Stimulated activated CD8-positive, alpha-beta memory T cell treated with anti-CD3 and anti-CD28 coated beads, Interleukin-2, amount 100 ng/mL, for 48 hours (primary cell): Measurements from ENCODE around the gene NFE2L1.
A peak's percentile ranks its signal among the peaks of the same experiment; 100 is the strongest.

ENCODE experiments used
- DNase-seq, 2 donors: peaks; one replicate each; pipeline ENCODE4 v3.0.0-alpha.2; 2020; ENCODE audit warnings: low read depth in 2 of 2

Gene NFE2L1

GRCh38 chr17:48047113-48047740, 932 bp upstream of the NFE2L1 start:
- no peak for DNase-seq

DNA sequence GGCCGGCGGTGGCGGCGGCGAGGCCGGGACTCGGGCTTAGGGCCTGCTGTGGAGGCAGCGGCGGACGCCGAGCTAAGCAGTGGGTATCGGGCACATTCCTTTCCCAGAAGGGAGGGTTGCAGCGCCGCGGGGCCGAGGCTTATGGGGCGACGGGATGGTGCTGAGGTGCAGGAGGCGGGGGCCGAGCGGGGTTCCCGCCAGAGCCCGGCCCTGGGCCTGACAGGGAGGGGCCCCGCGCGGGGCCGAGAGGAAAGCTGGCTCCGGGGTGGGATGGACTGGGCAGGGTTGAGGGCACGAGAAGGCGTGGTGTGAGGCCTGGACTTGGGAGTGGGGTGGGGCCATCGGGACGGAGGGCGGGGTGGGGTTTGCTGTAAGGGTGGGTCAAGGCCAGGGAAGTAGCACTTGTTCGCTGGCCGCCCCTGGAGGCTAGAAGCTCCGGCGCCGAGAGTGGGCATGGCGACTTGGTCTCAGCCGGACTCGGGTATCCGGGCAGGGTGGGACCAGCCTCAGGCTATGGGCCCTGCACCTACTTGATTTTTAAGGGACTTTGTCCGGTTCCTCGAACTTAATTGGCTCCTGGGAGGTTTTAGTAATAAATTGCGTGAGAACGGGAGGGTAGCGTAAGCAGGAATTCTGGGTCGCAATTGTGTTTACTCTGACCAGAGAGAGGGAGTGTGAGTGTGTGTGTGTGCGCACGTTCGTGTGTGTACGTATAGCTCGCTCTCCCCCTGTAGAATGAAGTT, 396 bp downstream of the NFE2L1 start:
- peak; percentile 55 to 57 for DNase-seq

DNA sequence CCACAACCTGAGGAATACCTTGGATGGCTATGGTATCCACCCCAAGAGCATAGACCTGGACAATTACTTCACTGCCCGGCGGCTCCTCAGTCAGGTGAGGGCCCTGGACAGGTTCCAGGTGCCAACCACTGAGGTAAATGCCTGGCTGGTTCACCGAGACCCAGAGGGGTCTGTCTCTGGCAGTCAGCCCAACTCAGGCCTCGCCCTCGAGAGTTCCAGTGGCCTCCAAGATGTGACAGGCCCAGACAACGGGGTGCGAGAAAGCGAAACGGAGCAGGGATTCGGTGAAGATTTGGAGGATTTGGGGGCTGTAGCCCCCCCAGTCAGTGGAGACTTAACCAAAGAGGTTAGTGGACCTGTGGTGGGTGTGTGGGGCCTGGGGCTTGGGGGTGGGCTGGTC, 3.1 kb downstream of the NFE2L1 start:
- DNase-seq, result no peak

DNA sequence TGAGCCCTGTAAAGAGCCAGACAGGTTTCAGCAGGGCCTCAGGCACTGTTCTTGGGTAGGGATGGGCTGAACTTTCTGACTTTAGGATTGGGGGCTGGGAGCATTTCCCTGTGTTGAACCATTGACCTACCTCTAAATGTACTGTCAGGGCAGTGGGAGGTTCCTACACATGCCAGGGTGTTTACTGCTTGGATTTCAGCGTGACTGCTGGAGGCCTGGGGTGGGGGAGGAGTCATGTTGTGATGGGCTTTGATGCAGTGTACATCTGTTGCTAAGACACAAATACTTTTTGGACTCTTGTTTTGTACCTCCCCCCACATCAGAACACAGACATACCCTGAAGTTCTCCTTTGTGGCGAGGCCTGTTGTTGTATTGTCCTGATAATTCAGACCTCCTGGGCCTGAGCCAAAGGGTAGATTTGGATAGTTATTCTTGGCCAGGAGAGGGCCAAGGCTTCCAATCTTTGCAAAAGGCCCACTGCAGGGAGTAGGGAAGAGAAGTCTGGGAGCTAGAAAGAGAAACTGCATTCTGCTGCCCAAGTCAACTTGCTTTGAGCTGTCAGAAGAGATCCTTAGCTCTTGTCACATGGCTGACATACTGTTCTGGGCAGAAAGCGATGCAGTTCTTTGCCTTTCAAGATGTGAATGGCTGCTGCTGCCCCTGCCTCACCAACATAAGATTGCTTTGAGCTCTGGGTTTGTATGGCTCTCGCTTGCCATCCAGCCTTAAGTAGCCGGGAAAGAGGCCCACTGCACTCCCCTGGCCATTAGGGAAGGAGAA, 3.7 kb downstream of the NFE2L1 start:
- no peak for DNase-seq

GRCh38 chr17:48052956-48053757, 5.0 kb downstream of the NFE2L1 start:
- no peak for DNase-seq

DNA sequence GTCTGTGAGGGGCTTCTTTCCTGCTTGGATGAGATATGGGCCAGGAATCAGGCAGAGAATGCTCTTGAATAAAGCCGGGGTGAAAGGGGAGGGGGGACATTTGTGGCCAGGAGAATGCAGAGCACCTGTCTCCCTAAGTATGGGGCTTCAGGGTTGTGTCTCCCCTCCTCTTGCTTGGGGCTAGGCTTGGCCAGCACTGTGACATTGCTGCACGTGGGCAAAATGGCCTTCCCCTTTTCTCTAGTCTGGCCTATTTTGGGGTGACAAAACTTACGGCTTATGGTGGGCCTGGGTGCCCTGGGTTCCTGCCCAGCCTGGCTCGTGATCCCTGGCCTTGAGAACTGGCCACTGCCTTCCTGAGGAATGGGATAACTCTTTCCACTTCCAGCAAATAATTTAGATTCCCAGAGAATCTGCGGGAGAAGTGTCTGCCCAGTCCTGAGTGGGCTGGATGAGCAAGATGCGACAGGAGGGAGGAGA, 5.6 kb downstream of the NFE2L1 start:
- DNase-seq, result no peak

DNA sequence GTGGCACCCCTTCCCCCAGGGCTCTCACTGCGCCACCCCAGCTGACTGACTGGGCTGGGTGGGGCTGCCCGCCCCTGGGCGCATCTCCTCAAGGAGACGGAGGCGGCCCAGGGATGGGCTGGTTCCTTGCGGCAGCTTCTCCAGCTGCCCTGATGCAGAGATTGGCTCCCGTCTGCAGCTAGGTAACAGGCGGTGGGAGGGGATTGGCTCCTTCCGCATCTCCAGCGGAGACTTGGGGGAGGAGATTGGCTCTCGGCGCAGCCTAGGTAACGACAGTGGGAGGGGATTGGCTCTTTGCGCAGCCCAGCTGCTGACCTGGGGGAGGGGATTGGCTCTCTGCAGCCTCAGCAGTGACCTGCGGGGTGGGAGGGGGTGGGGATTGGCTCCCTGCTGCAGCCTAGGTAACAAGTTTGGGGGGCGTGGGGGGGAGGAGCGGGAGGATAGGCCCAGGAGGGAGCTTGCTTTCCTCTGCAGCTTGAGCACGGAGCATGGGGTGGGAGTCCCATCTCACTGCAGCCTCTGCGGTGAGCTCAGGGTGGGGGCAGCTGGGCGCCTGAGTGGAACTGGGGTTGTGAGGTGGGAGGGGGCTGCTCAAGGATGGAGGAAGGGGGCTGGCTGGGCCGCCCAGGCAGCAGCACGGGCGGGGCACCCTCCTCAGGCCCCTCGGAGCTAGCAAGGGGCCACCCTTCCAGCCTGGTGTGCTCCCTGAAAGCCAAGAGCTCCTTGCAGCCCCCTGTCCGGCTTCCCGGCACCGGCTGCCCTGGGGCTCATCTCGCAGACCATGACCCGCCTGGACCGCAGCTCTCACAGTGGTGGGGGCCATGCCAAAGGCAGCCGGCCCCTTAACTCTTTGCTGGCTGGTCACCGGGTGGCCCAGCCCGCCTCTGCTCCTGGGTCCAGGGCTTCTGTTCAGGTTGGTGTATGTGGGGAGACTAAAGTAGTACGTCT, 6.4 kb downstream of the NFE2L1 start:
- DNase-seq, result no peak

DNA sequence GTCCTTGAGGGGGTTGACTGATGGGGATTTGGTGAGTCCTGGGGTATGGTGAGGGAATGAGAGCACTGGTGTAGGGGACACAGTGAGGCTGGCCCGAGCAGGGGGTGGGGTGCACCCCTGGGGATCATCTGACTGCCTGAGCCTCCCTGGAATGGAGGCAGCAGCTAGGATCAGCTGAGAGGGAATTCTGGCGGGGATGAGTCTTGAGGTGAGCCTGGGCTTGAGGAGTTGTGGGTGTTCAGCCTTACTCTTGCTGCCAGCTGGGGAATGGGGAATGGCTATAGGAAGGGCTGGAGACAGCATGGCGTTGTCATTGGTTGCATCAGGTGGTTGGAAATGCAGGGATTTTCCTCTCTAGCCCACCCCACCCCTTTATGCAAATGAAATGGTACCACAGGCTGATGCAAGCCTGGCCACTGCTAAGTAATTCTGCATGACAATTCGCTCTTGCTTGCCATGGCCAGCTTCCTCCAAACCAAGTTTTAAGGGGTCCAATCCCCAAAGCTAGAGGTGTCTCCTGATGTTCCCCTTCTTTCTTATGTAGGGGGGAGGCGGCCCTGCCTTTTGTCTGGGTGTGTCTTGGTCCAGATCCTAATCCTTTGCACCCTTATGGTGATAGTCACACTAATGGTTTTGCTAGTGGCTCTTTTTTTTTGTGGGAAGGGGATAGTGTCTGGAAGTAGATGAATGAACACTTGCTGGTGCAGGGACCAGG, 7.5 kb downstream of the NFE2L1 start:
- peak in 1 of 2 donors; percentile 33 for DNase-seq

- DNase-seq, result no peak
Measured at GRCh38 chr17:48056246-48056745, 8.1 kb downstream of the NFE2L1 start.

DNA sequence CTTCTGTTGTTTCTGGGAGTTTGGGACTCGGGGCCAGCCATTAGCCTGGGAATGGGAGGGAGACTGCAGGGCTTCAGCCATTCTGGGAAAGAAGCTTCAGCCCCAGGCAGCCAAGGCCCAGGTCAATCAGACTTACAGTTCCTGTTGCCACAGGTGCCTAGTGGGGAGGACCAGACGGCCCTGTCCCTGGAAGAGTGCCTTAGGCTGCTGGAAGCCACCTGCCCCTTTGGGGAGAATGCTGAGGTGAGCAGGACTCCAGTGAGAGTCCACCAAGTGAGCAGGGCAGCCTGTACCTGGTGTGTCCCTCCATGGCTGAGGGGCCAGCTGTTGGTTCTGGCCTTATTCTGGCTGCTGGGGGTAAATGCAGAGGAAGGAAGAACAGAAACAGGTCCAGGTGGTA, 8.7 kb downstream of the NFE2L1 start:
- DNase-seq, result no peak

DNA sequence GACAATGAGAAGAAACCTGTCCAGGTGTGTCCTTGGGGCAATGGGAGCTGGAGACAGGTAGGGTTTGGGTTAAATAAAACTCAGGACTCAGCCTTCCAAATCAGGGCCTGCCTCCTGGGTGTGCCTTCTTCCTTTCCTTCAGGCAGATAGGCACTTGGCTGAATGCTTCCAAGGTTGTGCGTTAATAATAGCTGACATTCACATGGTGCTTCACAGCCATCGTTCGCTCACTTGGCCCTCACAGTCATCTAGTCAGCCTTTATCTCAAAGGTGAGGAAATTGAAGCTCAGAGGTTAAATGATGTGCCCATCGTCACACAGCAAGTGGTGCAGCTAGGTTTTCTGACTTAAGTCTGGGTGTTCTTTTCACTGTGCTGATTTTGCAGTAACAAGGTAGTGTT, 9.5 kb downstream of the NFE2L1 start:
- no peak for DNase-seq

GRCh38 chr17:48058393-48059124, 10.4 kb downstream of the NFE2L1 start:
- DNase-seq, result no peak

- DNase-seq, result no peak
Measured at GRCh38 chr17:48059125-48059668, 11.0 kb downstream of the NFE2L1 start.

GRCh38 chr17:48060249-48060648, 12.1 kb downstream of the NFE2L1 start:
- DNase-seq, result no peak

DNA sequence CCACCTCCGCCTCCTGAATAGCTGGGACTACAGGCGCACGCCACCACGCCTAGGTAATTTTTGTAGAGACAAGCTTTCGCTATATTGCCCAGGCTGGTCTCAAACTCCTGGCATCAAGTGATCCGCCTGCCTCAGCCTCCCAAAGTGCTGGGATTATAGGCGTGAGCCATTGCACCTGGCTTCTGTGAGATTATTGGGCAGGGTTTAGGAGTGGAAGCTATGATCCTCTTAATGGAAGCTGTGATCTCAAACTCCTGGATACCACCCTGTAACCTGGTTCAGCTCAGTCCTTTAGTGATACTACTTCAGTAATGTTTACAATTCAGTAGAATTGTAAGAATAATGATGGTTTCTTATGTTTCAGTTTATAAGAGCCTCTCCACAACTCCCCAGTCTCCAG, 14.1 kb downstream of the NFE2L1 start:
- DNase-seq, result no peak

GRCh38 chr17:48064638-48065037, 16.5 kb downstream of the NFE2L1 start:
- DNase-seq, result no peak

- no peak for DNase-seq
Measured at GRCh38 chr17:48066192-48066591, 18.0 kb downstream of the NFE2L1 start.

GRCh38 chr17:48066656-48067055, 18.5 kb downstream of the NFE2L1 start:
- no peak for DNase-seq

DNA sequence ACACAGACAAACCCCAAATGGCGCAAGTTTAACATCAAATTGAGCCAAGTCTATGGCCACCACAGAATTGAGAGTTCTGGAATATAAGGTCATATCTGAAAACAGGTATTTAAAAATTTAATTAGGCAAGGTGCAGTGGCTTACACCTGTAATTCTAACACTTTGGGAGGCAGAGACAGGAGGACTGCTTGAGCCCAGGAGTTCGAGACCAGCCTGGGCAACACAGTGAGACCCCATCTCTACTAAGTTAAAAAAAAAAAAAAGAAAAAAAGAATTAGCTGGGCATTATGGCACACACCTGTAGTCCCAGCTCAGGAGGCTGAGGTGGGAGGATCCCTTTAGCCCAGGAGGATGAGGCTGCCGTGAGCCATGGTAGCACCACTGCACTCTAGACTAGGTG, 19.1 kb downstream of the NFE2L1 start:
- DNase-seq, result no peak
